Right lobe of liver (tissue), 4 donors: ENCODE data around the gene KRTAP9-6.

ENCODE experiments used
- CTCF ChIP-seq, 4 donors: fragments of 200-600 bp in 3 of 4; fragments of 450-650 bp in 1 of 4; IDR thresholded peaks; one replicate each; pipeline versions ENCODE4 v1.5.1 to v1.8.0; 2016 to 2022; ENCODE audit warnings: antibody characterized with exemption in 4 of 4, mild to moderate bottlenecking in 2 of 4
- POLR2A ChIP-seq: fragments of 450-650 bp; IDR thresholded peaks from one replicate; pipeline ENCODE4 v1.6.1; 2017; ENCODE audit warnings: antibody characterized with exemption, mild to moderate bottlenecking
- donor health status: DM: no; HTN: no; CAD: no.
- donor health status: DM: no; HTN: no; CAD: no.
- donor health status: DM: no; HTN: yes; CAD: no.

- TF ChIP-seq POLR2A (no peak), CTCF (IDR thresholded peaks at IDR 0.05) (no peak)
Measured at GRCh38 chr17:41271858-41272257, 6.7 kb downstream of the KRTAP9-6 start.
